Immature natural killer cell (primary cell): ENCODE data around the gene SURF4. TPM values are rescaled to one million over a fixed set of nuclear protein-coding genes. Genes with fewer than 3 reads are reported as not detected.
"Not testable (repeated sequence)": the region's sequence is repeated elsewhere in the genome, so short reads cannot be mapped to it uniquely, and the experiment has no call there.

Source experiments
- DNase-seq, 3 donors: peaks; one replicate each; pipeline ENCODE4 v3.0.0; 2022; ENCODE audit warnings: mixed read lengths in 1 of 3
- H3K27ac Mint-ChIP-seq, 6 donors: one replicate each; pipeline ENCODE4 v1.8.0; 2020; ENCODE audit warnings: mixed read lengths in 6 of 6, mild to moderate bottlenecking in 5 of 6, inconsistent platforms in 4 of 6, moderate library complexity in 3 of 6
- H3K27me3 Mint-ChIP-seq, 3 donors: one replicate each; pipeline ENCODE4 v1.8.0; 2020 to 2021; ENCODE audit warnings: low read depth in 3 of 3, mild to moderate bottlenecking in 3 of 3, mixed read lengths in 3 of 3, moderate library complexity in 3 of 3, inconsistent platforms in 1 of 3
- H3K36me3 Mint-ChIP-seq, 3 donors: one replicate each; pipeline ENCODE4 v1.8.0; 2020; ENCODE audit warnings: mixed read lengths in 3 of 3, inconsistent platforms in 2 of 3, mild to moderate bottlenecking in 2 of 3
- H3K4me1 Mint-ChIP-seq, 2 donors: one replicate each; pipeline ENCODE4 v1.8.0; 2020; ENCODE audit warnings: inconsistent platforms in 2 of 2, mild to moderate bottlenecking in 2 of 2, mixed read lengths in 2 of 2, moderate library complexity in 1 of 2
- H3K4me3 Mint-ChIP-seq, 5 donors: one replicate each; pipeline ENCODE4 v1.8.0; 2020; ENCODE audit warnings: mild to moderate bottlenecking in 5 of 5, mixed read lengths in 5 of 5, inconsistent platforms in 3 of 5, moderate library complexity in 3 of 5
- H3K9me3 Mint-ChIP-seq, 6 donors: one replicate each; pipeline ENCODE4 v1.8.0; 2020; ENCODE audit warnings: mild to moderate bottlenecking in 6 of 6, mixed read lengths in 6 of 6, inconsistent platforms in 4 of 6, moderate library complexity in 3 of 6
- polyA plus RNA-seq, 3 donors: library from polyadenylated mRNA; unstranded; fragments of 300-500 nt; fragmentation: Illumina TruSeq; gene quantifications; one replicate each; pipeline ENCODE4 v1.2.3, GENCODE V29; 2021

SURF4 gene
- polyA plus RNA-seq, 3 donors from 2014 or later = 195 to 304 (median 198) TPM

GRCh38 chr9:133377280-133377679 lies 1.4 kb upstream of the SURF4 start:
- H3K9me3 Mint-ChIP-seq, H3K36me3 Mint-ChIP-seq, DNase-seq: not testable (repeated sequence)
- Mint-ChIP-seq H3K27ac (peak overlapping the region in 2 of 6 donors; percentile 26 to 75), H3K4me1 (peaks cover 27 to 29% of the 10 kb centered on the region in 2 donors), H3K27me3 (peaks cover 0 to 12% (median 7%) of the 10 kb centered on the region in 3 donors), H3K4me3 (peak overlapping the region; percentile 57 to 78 (median 75))

- Mint-ChIP-seq H3K27me3 (peaks cover 0 to 21% (median 7%) of the 10 kb centered on the region in 3 donors), H3K36me3 (no peaks in the 10 kb centered on the region), H3K9me3 (no peaks in the 10 kb centered on the region), H3K4me3 (peak overlapping the region; percentile 84 to 96 (median 95)), H3K4me1 (peaks cover 48 to 49% of the 10 kb centered on the region in 2 donors), H3K27ac (peak overlapping the region; percentile 88 to 99 (median 97))
- DNase-seq = peak in 2 of 3 donors; percentile 20 to 24
These were observed 640 bp downstream of the SURF4 start for GRCh38 chr9:133375116-133375723.

GRCh38 chr9:133374612-133375115 lies 1.2 kb downstream of the SURF4 start:
- Mint-ChIP-seq H3K27ac (peak overlapping the region; percentile 88 to 99 (median 97)), H3K4me1 (peaks cover 53 to 55% of the 10 kb centered on the region in 2 donors), H3K36me3 (no peaks in the 10 kb centered on the region), H3K4me3 (peak overlapping the region; percentile 84 to 96 (median 95)), H3K9me3 (no peaks in the 10 kb centered on the region), H3K27me3 (peaks cover 0 to 21% (median 8%) of the 10 kb centered on the region in 3 donors)
- peak; percentile 29 to 58 (median 35) for DNase-seq

GRCh38 chr9:133372144-133372543 lies 3.7 kb downstream of the SURF4 start:
- Mint-ChIP-seq H3K36me3 (peaks cover 0 to 4% (median 4%) of the 10 kb centered on the region in 3 donors), H3K9me3 (no peaks in the 10 kb centered on the region), H3K4me3 (peak overlapping the region in 4 of 5 donors; percentile 44 to 82 (median 66)), H3K4me1 (peaks cover 73 to 74% of the 10 kb centered on the region in 2 donors), H3K27ac (peak overlapping the region; percentile 89 to 98 (median 95)), H3K27me3 (peaks cover 0 to 19% (median 10%) of the 10 kb centered on the region in 3 donors)
- DNase-seq = no peak

- H3K27ac Mint-ChIP-seq = peak overlapping the region; percentile 89 to 98 (median 95)
- H3K27me3 Mint-ChIP-seq = peaks cover 0 to 16% (median 10%) of the 10 kb centered on the region in 3 donors
- DNase-seq = peak; percentile 47 to 56 (median 51)
- H3K4me3 Mint-ChIP-seq = peak overlapping the region; percentile 72 to 82 (median 72)
- peaks cover 0 to 4% (median 4%) of the 10 kb centered on the region in 3 donors for H3K36me3 Mint-ChIP-seq
- H3K9me3 Mint-ChIP-seq = no peaks in the 10 kb centered on the region
- H3K4me1 Mint-ChIP-seq = peaks cover 75 to 76% of the 10 kb centered on the region in 2 donors
These were observed 4.6 kb downstream of the SURF4 start for GRCh38 chr9:133371261-133371711.

GRCh38 chr9:133370685-133371084 lies 5.2 kb downstream of the SURF4 start:
- H3K4me3 Mint-ChIP-seq = peak overlapping the region; percentile 72 to 82 (median 72)
- peak; percentile 42 to 50 (median 49) for DNase-seq
- peaks cover 0 to 16% (median 10%) of the 10 kb centered on the region in 3 donors for H3K27me3 Mint-ChIP-seq
- H3K4me1 Mint-ChIP-seq = peaks cover 79 to 82% of the 10 kb centered on the region in 2 donors
- peak overlapping the region; percentile 89 to 98 (median 95) for H3K27ac Mint-ChIP-seq
- peaks cover 4 to 8% (median 6%) of the 10 kb centered on the region in 3 donors for H3K36me3 Mint-ChIP-seq
- H3K9me3 Mint-ChIP-seq = no peaks in the 10 kb centered on the region

- Mint-ChIP-seq H3K27me3 (peaks cover 0 to 13% (median 8%) of the 10 kb centered on the region in 3 donors), H3K4me3 (peak overlapping the region; percentile 72 to 82 (median 72)), H3K27ac (peak overlapping the region; percentile 89 to 98 (median 95)), H3K9me3 (no peaks in the 10 kb centered on the region), H3K4me1 (peaks cover 76 to 80% of the 10 kb centered on the region in 2 donors), H3K36me3 (peaks cover 4 to 9% (median 8%) of the 10 kb centered on the region in 3 donors)
- DNase-seq = no peak
These were observed 5.9 kb downstream of the SURF4 start for GRCh38 chr9:133369933-133370332.

GRCh38 chr9:133369422-133369821 lies 6.4 kb downstream of the SURF4 start:
- DNase-seq = no peak
- peaks cover 71 to 75% of the 10 kb centered on the region in 2 donors for H3K4me1 Mint-ChIP-seq
- peaks cover 0 to 8% (median 3%) of the 10 kb centered on the region in 3 donors for H3K27me3 Mint-ChIP-seq
- H3K27ac Mint-ChIP-seq = peak overlapping the region; percentile 89 to 98 (median 95)
- peak overlapping the region in 4 of 5 donors; percentile 40 to 82 (median 57) for H3K4me3 Mint-ChIP-seq
- peaks cover 4 to 9% (median 8%) of the 10 kb centered on the region in 3 donors for H3K36me3 Mint-ChIP-seq
- no peaks in the 10 kb centered on the region for H3K9me3 Mint-ChIP-seq

- Mint-ChIP-seq H3K27me3 (peaks cover 0 to 10% (median 4%) of the 10 kb centered on the region in 3 donors), H3K4me3 (peak overlapping the region in 3 of 5 donors; percentile 13 to 82 (median 43)), H3K36me3 (peaks cover 8 to 13% (median 12%) of the 10 kb centered on the region in 3 donors), H3K4me1 (peaks cover 69 to 72% of the 10 kb centered on the region in 2 donors), H3K27ac (peak overlapping the region; percentile 77 to 98 (median 93)), H3K9me3 (no peaks in the 10 kb centered on the region)
- DNase-seq = no peak
These were observed 7.5 kb downstream of the SURF4 start for GRCh38 chr9:133368249-133368881.

- H3K36me3 Mint-ChIP-seq = peaks cover 10 to 19% (median 15%) of the 10 kb centered on the region in 3 donors
- H3K4me1 Mint-ChIP-seq = peaks cover 64 to 69% of the 10 kb centered on the region in 2 donors
- no peak for DNase-seq
- peak overlapping the region in 1 of 6 donors; percentile 18 for H3K27ac Mint-ChIP-seq
- H3K27me3 Mint-ChIP-seq = peaks cover under 1 to 10% (median 5%) of the 10 kb centered on the region in 3 donors
- H3K4me3 Mint-ChIP-seq = no peak overlapping the region
- H3K9me3 Mint-ChIP-seq = no peaks in the 10 kb centered on the region
These were observed 8.1 kb downstream of the SURF4 start for GRCh38 chr9:133367778-133368177.

- Mint-ChIP-seq H3K27me3 (peaks cover 2 to 10% (median 5%) of the 10 kb centered on the region in 3 donors), H3K4me1 (peaks cover 59 to 63% of the 10 kb centered on the region in 2 donors), H3K27ac (no peak overlapping the region), H3K9me3 (no peaks in the 10 kb centered on the region), H3K36me3 (peaks cover 10 to 21% (median 18%) of the 10 kb centered on the region in 3 donors), H3K4me3 (no peak overlapping the region)
- DNase-seq = no peak
These were observed 8.6 kb downstream of the SURF4 start for GRCh38 chr9:133367221-133367620.

- Mint-ChIP-seq H3K36me3 (peaks cover 13 to 29% (median 22%) of the 10 kb centered on the region in 3 donors), H3K4me3 (no peak overlapping the region), H3K4me1 (peaks cover 51 to 56% of the 10 kb centered on the region in 2 donors), H3K27ac (no peak overlapping the region), H3K27me3 (peaks cover 2 to 16% (median 5%) of the 10 kb centered on the region in 3 donors), H3K9me3 (no peaks in the 10 kb centered on the region)
- no peak for DNase-seq
These were observed 9.4 kb downstream of the SURF4 start for GRCh38 chr9:133366435-133366834.

GRCh38 chr9:133362359-133363044 lies 13.4 kb downstream of the SURF4 start:
- Mint-ChIP-seq H3K4me1 (peaks cover 32 to 35% of the 10 kb centered on the region in 2 donors), H3K4me3 (no peak overlapping the region), H3K27me3 (peaks cover 4 to 16% (median 6%) of the 10 kb centered on the region in 3 donors), H3K36me3 (peaks cover 9 to 35% (median 18%) of the 10 kb centered on the region in 3 donors), H3K9me3 (no peaks in the 10 kb centered on the region), H3K27ac (peak overlapping the region in 2 of 6 donors; percentile 34 to 66)
- no peak for DNase-seq
